ENCODE results near the gene TUBA3E. TPM values are rescaled to one million over a fixed set of nuclear protein-coding genes. Genes with fewer than 3 reads are reported as not detected.
"Not testable (repeated sequence)": the region's sequence is repeated elsewhere in the genome, so short reads cannot be mapped to it uniquely, and the experiment has no call there.

Gene TUBA3E
- total and polyA plus RNA-seq, 2 of the 13 experiments (the other 11 are each of a cell fraction or from before 2014, with no cell fraction given): not detected

- H3K4me1 ChIP-seq (ENCODE audit: insufficient read depth, low read length): peaks cover 35% of the 10 kb centered on the region
- in situ Hi-C loops (cut with HindIII; ENCODE audit: extremely low pct_ligation_motif_present, low pct_unique_long_range_greater_than_20kb): loop anchor here (5.0 to 25.0 kb wide), 2 partner anchors 152 to 1307 kb away; partner anchors contain the start of genes MZT2A and TUBA3D
- peak overlapping the region; percentile 92 for H3K27ac ChIP-seq (ENCODE audit: extremely low read length, insufficient read depth, low read length)
- DNase-seq (ENCODE audit: low spot score); H3K9me3 ChIP-seq (ENCODE audit: low read length); ATAC-seq; FAIRE-seq; H2AFZ ChIP-seq (ENCODE audit: low read length); H3K27me3 ChIP-seq (ENCODE audit: control insufficient read depth in 1 of 2, insufficient read depth in 2 of 2, low read length in 2 of 2); H4K20me1 ChIP-seq (ENCODE audit: insufficient read depth, low read length); TF ChIP-seq NONO (IDR thresholded peaks at IDR 0.05): not testable (repeated sequence)
- H3K36me3 ChIP-seq (replicated peaks in 1 of 2; ENCODE audit: control insufficient read depth in 1 of 2, insufficient read depth in 2 of 2, low read length in 2 of 2): peaks cover 7 to 21% of the 10 kb centered on the region in 2 experiments; a peak in 4 of 5 replicates
- TF ChIP-seq ZBTB4 (CRISPR knock-in tag; IDR thresholded peaks at IDR 0.05; ENCODE audit: borderline replicate concordance) (peak; percentile 33; the same call in 1 of the 2 replicates), ZNF430 (CRISPR knock-in tag; IDR thresholded peaks at IDR 0.05) (peak; percentile 38; the same call in 1 of the 2 replicates), FOSL2 (CRISPR knock-in tag; IDR thresholded peaks at IDR 0.05) (peak; percentile 53), NONO (CRISPR knock-in tag; conservative IDR thresholded peaks at IDR 0.05) (peak; percentile 1; the same call in 1 of the 2 replicates), ZNF432 (CRISPR knock-in tag; IDR thresholded peaks at IDR 0.05; ENCODE audit: borderline replicate concordance) (peak; percentile 53; the same call in 1 of the 2 replicates), ZNF296 (CRISPR knock-in tag; conservative IDR thresholded peaks at IDR 0.05) (peak; percentile 1; the same call in 1 of the 2 replicates), GLMP (CRISPR knock-in tag; IDR thresholded peaks at IDR 0.05; ENCODE audit: borderline replicate concordance) (peak; percentile 89; the same call in 1 of the 2 replicates), PITX1 (CRISPR knock-in tag; IDR thresholded peaks at IDR 0.05) (peak; percentile 41; the same call in 1 of the 2 replicates), ZNF510 (CRISPR knock-in tag; IDR thresholded peaks at IDR 0.05; ENCODE audit: low read depth) (0 out of 2 replicates have a peak, but pooled peaks have one; percentile 20), REL (CRISPR knock-in tag; conservative IDR thresholded peaks at IDR 0.05) (0 out of 2 replicates have a peak, but pooled peaks have one; percentile 1), FOXJ3 (CRISPR knock-in tag; IDR thresholded peaks at IDR 0.05; ENCODE audit: borderline replicate concordance) (peak; percentile 0; the same call in 1 of the 2 replicates), SIN3A (IDR thresholded peaks at IDR 0.05; ENCODE audit: borderline replicate concordance, low read depth, low read length) (peak; percentile 63; the same call in 1 of the 2 replicates), ZEB1 (IDR thresholded peaks at IDR 0.05; ENCODE audit: insufficient replicate concordance, low read depth) (peak; percentile 25)
- ChIA-PET CTCF (ENCODE audit: low intra/inter-chr PET ratio, low total read pairs) (interaction anchor here (1.8 kb wide), 1 partner anchor 152 kb away, joined by 19 read pairs; no protein-coding TSS in a partner anchor), POLR2A (interaction anchor here (0.7 to 1.8 kb wide), 7 partner anchors 10 to 175 kb away, joined by 3 to 32 read pairs (median 5); partner anchors contain the start of genes IMP4 and PTPN18)
- peaks cover 75% of the 10 kb centered on the region for H3K79me2 ChIP-seq (ENCODE audit: insufficient read depth, low read length)
- intact Hi-C loops (cut with micrococcal nuclease; ENCODE audit: unreplicated experiment): loop anchor here (1.0 kb wide), 1 partner anchor 157 kb away; no protein-coding TSS in a partner anchor
- WGBS (ENCODE audit: low lambda C conversion rate): 8% methylated on average over 38 of the region's 38 CpGs
- TSS peak; percentile 65 for BruUV-seq (replicated peaks)
- peak overlapping the region; percentile 99 for H3K9ac ChIP-seq (ENCODE audit: insufficient read depth, low read depth, low read length)
- peak overlapping the region; percentile 97 to 99 (median 99) for H3K4me3 ChIP-seq (replicated peaks in 1 of 3; ENCODE audit: insufficient read depth in 1 of 3, low read depth in 2 of 3, low read length in 3 of 3)
- peak overlapping the region; percentile 85 for H3K4me2 ChIP-seq (ENCODE audit: low read depth, low read length)
These were observed 17.6 kb downstream of the TUBA3E start for GRCh38 chr2:130180404-130181324.

All from HepG2 (cell line).